ENCODE data around the gene IL1R1. TPM values are rescaled to one million over a fixed set of nuclear protein-coding genes. Genes with fewer than 3 reads are reported as not detected.
"Not testable (repeated sequence)": the region's sequence is repeated elsewhere in the genome, so short reads cannot be mapped to it uniquely, and the experiment has no call there.

The IL1R1 gene, protein sequence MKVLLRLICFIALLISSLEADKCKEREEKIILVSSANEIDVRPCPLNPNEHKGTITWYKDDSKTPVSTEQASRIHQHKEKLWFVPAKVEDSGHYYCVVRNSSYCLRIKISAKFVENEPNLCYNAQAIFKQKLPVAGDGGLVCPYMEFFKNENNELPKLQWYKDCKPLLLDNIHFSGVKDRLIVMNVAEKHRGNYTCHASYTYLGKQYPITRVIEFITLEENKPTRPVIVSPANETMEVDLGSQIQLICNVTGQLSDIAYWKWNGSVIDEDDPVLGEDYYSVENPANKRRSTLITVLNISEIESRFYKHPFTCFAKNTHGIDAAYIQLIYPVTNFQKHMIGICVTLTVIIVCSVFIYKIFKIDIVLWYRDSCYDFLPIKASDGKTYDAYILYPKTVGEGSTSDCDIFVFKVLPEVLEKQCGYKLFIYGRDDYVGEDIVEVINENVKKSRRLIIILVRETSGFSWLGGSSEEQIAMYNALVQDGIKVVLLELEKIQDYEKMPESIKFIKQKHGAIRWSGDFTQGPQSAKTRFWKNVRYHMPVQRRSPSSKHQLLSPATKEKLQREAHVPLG
- 7.9 and 8.0 TPM in 2 replicates for total RNA-seq (2014; rRNA removed; shearing (Covaris generic))

DNA sequence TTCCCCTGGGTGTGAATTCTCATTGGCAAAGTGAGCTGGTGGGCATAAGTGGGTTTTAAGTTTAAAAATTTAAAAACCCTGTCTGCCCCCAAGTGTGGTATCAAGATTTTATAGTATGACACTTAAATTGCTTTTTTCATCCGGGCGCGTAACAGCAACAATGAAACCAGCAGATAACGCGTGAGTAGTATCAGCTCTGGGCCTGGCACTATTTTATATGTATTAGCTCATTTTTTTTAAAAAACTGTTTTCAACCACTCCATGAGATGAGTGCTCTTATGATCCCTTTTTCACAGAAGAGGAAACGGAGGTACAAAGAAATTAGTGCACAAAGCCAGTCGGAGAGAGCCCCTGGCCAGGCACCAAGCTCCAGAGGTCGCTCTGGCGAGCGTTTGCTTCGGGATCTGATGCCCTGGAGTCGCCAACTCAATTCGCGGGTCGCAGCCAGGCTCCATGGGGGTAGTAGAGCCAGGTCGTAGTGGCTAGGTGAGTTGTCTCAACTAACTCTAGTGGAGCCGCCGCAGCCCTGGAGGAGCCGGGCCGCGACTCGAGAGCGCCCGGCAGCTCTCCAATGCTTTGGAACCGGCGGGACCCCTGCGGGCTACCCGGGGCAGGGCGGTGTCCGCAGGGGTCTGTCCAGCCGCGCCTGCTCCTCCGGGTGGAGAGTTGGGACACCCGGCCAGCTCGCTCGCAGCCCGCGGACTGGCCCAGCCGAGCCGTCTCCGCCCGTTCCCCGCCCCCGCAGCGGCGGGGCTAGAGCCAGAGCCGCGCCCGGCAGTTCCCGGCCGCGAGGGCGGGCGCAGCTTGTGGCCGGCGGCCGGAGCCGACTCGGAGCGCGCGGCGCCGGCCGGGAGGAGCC is at the start of gene IL1R1:
IL1R1 (plus strand) TSS at position 777 of the 859 bp plus-strand sequence. CDS start 14,979 bp downstream, outside the sequence.
- DNase-seq (ENCODE audit: low spot score) = no peak

DNA sequence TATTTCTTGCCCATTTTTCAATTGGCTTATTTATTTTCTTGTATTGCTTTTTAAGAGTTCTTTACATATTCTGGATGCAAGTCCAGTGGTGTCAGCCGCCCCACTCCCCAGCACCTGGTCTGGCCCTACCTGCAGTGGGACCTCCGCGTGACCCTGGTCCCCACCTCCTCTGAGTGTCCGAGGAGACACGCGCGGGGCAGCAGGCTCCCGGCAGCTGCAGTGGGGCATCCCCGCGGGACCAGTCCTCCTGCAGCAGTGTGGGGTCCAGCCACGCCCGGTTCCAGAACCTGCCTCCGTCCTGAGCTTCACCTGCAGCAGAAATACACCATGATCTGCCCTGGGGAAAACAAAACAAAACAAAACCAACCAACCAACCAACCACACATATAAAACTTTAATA is 48.9 kb upstream of the IL1R1 start:
- DNase-seq (ENCODE audit: low spot score) = no peak

DNA sequence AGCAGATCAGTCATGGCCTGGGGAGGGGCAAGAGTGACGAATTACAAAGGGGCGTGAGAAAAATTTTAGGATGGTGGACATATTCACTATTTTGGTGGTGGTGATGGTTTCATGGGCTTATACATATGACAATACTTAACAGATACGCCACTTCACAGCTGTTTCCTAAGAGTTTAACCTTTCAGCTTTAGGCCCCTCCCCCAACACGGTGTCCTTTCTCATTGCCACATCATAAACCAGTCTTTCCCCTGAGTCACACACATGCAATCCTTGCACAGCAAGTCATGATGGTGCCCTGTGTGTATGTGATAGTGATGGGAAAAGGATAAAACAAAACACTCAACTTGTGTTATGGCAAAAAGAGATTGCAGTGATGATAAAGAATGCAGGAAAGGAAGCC is 47.6 kb upstream of the IL1R1 start:
- peak; percentile 76 for DNase-seq (ENCODE audit: low spot score)

DNA sequence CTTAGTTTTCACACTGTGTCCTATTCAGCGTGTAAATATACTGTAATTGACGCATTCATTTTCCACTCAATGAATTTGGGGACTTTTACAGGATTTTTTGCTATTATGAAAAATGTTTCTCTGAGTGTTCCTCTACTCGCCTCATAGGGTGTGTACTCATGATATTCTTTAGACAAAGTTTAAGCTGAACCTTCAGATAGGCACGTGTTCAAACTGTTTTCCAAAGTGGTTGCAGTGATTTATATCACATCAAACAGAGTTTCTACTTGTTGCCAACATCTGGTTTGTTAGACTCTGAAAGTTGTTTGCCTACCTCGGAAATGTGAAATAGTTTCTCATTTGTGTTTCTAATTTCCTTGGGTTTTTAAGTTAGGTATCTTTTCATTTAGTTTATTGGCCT is 46.4 kb upstream of the IL1R1 start:
- no peak for DNase-seq (ENCODE audit: low spot score)

DNA sequence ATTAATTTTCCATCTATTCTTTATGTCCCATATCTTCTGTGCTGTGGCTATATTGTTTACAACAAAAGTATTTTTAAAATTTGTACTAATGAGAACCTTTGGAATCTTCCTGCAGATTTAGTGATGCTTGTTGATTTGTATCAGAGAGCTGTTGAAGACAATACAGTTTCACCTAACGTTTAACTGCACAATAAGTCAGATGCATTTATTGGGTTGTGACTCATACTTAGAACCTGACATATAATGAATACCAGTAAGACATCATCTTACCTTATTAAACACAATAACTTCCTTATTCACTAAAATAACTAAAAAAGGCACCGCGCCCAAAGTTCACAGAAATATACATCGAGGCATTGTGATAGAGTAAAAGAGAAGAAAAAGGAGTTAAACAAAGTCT is 43.8 kb upstream of the IL1R1 start:
- no peak for DNase-seq (ENCODE audit: low spot score)

DNA sequence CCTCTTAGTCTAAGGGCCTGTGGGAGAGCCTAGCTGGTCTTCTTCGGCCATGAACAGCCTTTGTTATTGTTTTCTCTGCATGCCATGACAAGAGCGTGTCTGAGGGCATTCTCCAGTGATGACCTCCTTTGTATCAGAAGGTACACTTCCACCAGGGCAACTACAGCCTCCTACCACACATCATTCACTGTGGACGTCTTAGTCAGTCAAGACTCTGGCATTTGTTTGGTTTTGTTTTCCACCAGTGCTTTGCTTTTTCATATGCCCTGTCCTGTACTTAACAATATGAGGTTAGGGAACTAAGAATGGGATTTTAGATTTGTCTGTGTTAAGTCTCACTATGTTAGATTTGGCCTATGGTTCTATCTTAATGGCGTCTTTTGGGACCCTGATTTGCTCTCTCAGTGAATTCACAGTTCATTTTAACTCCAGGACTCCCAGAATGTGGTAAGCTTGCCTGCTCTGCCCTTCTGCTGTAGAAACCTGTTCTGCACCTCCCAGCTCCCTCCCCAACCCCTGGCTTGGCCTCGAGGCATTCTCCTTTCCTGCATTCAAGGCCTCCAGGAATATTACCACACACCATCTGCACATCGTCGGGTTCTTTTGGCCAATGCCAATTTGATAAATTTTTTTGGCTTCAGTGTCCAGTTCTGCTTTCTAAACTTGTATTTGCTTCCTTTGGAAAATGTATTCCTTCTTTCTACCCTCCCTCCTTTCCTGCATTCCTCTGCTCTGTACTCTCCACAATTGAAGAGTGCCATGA is 42.8 kb upstream of the IL1R1 start:
- no peak for DNase-seq (ENCODE audit: low spot score)

DNA sequence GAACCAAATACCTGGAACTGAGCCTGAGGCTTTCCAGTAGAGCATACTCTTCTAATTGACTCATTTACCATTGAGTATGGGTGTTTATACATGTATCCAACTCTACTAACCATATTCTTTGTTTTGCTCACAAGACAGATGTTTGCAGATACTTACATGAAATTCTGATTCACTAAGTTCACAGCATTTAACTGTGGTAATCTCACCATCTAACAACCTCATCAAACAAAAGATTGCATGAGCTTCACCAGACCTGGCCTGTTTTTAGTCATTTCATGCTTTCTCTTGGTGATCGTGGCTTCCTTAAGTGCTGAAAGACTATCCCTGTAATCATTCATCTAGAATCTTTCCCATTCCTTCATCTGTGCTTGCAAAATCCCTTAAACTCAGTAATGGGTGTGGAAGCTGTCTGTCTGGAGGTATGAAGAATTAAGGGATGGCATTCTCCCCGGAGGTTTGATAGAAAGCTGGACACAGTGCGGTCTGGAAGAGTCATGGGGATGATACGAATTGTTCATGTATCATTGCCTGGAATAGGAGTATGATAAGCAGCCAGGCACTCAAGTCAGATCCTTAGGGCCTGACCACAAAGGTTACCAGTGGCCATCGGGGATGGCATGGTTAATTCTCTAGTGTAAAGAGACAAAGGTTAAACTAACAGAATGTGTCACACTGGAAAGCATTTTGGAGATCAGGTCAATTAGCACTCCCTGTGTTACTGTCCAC is 42.0 kb upstream of the IL1R1 start:
- no peak for DNase-seq (ENCODE audit: low spot score)

DNA sequence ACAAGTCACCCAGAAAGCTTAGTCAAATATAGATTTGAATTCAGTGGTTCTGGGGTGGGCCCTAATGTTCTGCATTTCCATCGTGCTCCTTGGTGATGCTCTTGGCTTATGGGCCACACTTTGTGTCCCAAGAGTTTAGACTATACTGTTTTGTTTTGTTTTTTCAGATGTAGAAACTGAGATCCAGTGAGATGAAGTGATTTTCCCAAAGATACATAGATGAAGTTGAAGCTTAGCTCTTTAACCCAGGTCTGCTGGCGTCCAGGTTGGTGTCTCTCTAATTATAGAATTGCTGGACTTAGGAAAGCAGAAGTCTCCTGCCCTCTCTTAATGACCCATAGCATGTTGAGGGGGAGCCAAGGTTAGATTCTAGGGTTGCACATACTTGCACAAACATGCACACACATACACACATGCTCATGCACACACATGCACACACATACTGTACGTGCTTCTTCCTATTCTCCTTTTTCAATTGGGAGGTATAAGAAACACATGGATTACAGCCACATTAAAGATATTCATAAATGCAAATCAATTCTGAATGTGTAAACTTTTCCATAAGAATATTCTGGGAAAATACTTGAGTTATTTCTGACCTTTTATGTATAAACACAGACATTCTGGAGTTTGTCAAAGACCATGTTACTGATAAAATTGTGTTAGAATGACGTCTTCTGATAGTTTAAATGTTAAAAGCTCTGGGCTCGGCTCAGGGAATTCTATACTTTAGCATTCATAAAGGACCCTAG is 41.3 kb upstream of the IL1R1 start:
- DNase-seq (ENCODE audit: low spot score) = no peak

DNA sequence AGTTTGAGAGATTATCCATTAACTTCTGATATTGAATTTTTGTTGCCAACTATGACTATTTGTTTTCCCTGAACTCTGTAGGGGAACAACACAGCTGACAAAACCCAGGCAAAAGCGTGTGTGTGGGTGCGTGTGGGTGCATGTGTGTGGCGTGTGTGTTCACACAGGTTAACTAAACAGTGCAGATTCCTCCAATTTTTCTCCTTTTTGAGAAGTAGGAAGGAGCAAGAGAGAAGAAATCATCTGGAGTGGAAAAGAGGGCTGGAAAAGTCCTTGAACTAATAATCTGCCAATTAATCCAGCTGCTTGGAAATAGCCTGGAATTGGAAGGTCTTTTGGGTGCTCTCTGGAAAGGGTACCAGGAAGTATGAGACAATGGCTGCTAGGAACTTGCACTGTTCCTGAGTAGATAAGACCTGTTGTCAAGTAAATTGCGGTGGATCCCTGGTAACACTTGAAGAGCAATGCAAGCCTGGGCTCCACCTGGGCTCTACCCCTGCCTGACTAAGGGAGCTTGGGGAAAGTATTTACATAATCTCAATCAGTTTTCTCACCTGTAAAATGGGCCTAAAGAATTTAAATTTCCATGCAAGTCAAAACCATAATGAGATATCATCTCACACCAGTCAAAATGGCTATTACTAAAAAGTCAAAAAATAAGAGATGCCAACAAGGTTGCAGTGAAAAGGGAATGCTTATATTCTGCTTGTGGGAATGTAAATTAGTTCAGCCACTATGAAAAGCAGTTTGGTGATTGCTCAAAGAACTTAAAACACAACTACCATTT is 40.5 kb upstream of the IL1R1 start:
- DNase-seq (ENCODE audit: low spot score) = no peak

DNA sequence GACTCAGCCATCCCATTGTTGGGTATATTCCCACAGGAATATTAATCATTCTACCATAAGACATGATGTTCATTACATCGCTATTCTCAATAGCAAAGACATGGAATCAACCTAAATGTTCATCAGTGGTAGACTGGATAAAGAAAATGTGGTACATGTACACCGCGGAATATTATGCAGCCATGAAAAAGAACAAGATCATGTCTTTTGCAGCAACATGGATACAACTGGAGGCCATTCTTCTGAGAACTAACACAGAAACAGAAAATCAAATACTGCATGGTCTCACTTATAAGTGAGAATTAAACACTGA is 40.0 kb upstream of the IL1R1 start:
- not testable (repeated sequence) for DNase-seq (ENCODE audit: low spot score)

DNA sequence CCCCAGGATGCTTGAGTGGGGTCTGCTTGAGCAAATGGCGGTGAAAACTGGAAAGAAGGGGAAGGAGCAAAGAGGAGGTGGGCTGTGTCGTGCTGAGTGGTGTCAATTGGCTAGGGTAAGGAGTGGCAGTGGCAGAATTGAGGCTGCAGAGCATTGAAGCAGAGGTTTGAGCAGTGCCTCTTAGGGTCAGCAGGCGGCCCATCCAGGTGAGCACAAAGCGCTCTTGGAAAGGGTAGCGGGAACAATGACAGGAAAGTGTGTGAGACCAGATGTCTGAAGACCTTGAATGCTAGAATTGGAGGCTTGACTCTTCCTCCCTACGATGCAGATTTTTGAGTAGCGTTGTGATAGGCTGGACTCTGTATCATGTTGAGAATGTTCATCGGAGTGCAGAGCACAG is 39.3 kb upstream of the IL1R1 start:
- DNase-seq (ENCODE audit: low spot score) = no peak

DNA sequence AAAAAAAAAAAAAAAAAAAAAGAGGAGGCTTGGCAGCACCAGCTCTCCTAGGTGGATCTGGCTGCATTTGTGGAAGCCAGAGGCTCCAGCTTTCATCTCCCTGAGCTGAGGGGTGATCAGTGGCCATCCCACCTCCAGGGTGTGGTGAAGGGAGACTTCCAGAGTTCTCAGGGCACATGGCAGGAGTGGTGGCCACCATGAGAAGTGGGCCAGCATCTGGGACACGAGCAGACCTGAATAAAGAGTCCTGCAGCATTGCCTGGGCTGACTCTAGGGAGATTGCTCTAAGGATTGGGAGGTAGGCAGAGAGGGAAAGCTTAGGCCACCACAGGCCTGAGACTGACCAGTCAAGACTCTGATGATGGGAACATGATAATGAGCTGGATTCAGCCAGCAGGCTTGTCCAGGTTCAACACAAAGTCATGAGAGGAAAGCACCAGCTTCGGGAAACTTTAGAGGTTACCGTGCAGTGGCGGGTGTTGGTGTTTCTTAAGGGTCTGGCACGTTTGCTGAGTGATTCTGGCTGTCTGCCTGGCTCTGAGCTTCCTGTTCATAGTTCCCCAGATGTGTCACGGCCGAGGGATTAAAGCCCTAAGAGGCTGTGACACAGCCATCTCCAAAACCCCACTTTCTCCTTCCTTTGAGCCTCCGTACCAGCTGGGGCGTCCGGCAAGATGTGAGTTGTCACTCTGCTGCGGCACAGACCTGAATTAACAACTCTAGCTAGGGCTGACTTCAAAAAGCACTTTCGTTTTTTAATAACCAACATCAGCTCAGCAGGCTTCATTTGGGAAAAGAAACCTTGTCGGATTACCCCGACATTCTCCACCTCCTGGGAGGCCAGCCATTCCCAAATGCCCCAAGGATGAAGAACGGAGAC is 38.3 kb upstream of the IL1R1 start:
- DNase-seq (ENCODE audit: low spot score) = peak; percentile 82

DNA sequence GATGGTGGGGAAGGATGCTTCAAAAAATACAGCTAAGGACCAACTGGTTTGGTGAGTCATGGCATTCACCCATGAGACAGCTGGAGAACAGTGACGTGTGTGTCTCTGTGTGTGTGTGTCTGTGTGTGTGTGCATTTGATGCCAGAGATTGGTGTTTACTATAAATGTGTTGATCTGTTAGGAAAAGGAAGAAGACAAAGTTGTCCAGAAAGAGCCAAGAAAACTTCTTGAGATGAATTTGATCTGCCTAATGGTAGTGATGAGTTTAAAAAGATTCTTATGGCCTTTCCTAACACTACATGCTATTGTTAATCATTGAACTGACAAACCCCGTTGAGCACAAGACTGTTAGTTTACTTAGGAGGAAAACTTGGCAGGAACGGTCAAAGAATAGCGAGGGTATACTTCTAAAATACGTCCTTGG is 36.4 kb upstream of the IL1R1 start:
- DNase-seq (ENCODE audit: low spot score) = peak; percentile 55

DNA sequence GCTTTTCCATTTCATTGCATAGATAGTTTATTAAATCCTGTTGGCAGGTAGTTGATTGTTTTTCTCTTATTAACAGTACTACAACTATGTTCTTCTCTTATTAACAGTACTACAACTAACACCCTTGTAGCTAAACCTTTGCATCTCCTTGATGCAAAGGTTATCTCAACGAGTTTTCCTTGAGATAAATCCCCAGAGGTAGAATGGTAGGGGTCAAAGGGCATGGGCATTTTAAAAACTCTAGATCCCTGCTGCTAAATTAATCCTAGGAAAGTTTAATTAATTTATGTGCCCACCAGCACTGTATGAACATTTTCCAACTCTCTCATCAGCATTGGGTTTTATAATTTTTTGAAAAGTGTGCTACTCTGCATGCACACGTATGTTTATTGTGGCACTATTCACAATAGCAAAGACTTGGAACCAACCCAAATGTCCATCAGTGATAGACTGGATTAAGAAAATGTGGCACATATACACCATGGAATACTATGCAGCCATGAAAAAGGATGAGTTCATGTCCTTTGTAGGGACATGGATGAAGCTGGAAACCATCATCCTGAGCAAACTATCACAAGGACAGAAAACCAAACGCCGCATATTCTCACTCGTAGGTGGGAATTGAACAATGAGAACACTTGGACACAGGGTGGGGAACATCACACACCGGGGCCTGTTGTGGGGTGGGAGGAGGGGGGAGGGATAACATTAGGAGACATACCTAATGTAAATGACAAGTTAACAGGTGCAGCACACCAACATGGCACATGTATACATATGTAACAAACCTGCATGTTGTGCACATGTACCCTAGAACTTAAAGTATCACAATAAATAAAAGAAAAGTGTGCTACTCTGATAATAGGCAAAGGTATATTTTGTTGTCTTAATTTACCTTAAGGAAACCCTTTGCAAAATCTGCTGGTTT is 35.5 kb upstream of the IL1R1 start:
- not testable (repeated sequence) for DNase-seq (ENCODE audit: low spot score)

DNA sequence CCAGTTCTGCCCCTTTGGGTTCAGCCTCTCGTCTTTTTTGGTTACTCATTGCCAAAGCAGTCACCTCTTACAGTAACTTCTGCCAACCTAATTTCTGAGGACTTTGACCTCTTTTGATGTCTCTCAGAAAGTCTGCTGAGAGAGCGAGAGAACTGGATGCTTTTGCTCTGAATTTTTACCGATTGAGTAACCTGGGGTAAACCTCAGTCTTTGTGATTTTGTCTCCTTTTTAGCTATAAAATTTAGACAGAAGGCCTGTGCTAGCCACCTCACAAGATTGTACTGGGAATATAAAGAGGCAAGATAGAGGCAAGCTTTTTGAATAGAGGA is 34.8 kb upstream of the IL1R1 start:
- no peak for DNase-seq (ENCODE audit: low spot score)

DNA sequence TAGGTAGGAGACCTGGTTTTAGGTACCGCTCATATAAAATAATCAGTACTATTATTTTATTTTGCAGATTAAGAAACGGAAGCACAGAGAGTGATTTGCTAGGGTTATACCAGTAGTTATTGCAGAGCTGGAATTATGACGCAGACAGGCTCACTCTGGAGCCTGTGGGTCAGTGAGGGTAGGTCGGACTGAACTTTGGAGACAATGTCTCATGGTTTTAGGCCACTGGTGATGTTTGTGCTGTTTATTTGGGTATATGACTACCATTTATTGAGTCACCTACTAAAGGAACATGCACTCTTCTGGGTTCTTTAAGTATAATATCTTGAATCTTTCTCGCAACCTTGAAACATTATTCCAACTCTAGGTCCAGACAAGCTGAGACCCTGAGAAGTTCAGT is 33.5 kb upstream of the IL1R1 start:
- DNase-seq (ENCODE audit: low spot score) = no peak

DNA sequence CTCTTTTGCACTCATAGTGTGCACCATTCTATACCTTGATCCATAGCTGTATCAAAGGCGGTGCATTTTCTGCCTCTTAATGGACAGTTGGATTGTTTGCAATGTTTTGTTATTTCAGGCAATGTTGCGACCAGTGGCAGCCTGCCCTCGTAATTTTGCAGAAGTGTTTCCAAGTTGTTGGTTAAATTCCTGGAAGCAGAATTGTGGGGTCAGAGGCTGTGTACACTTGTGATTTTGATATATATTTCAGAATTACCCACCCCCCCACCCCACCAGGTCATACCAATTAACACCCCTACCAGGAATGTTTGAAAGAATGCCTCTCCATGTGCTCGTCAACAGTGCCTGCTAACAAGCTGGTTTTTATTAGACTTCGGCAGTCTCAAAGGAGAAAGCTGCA is 32.4 kb upstream of the IL1R1 start:
- no peak for DNase-seq (ENCODE audit: low spot score)
